ENCODE data around the gene GPR12.

- no peak for TF ChIP-seq REST (IDR thresholded peaks at IDR 0.05; ENCODE audit: borderline replicate concordance)
- TF ChIP-seq CTCF (IDR thresholded peaks at IDR 0.05; ENCODE audit: poor library complexity, severe bottlenecking) = no peak
Measured at GRCh38 chr13:26716984-26717383, 43.6 kb downstream of the GPR12 start.
